CD1c-positive myeloid dendritic cell (primary cell): ENCODE results near the gene APLNR.
A peak's percentile ranks its signal among the peaks of the same experiment; 100 is the strongest.

ENCODE experiments used
- DNase-seq: peaks from one replicate; pipeline ENCODE4 v3.0.0-alpha.2; 2016; ENCODE audit errors: extremely low spot score

The APLNR gene

GRCh38 chr11:57251491-57252104 is 14.5 kb upstream of the APLNR start:
- peak; percentile 13 for DNase-seq

- no peak for DNase-seq
These were observed 14.0 kb upstream of the APLNR start for GRCh38 chr11:57251037-57251436.

- DNase-seq, result peak; percentile 68
These were observed 12.6 kb upstream of the APLNR start for GRCh38 chr11:57249384-57250319.

GRCh38 chr11:57248780-57249383 is 11.8 kb upstream of the APLNR start:
- no peak for DNase-seq

DNA sequence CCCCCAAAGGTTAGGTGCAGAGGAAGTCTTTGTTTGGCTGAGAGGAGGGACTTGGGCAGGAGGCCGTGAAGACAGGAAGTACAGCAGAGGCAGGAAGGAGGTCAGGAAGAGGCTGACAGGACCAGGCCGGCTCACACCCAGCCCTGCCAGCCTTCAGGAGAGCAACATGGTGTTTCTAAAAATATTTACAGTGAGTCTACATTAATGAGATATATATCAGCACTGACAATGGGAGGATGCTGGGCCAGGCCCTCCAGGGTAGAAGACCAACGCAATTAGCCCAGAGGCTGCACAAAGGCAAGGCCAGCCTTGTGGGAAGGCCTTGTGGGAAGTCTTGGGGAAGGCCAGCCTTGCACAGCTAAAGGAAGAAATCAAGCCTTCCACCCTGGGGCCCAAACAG is 7.9 kb upstream of the APLNR start:
- DNase-seq, result no peak

- no peak for DNase-seq
These were observed 4.4 kb upstream of the APLNR start for GRCh38 chr11:57241353-57241972.

DNA sequence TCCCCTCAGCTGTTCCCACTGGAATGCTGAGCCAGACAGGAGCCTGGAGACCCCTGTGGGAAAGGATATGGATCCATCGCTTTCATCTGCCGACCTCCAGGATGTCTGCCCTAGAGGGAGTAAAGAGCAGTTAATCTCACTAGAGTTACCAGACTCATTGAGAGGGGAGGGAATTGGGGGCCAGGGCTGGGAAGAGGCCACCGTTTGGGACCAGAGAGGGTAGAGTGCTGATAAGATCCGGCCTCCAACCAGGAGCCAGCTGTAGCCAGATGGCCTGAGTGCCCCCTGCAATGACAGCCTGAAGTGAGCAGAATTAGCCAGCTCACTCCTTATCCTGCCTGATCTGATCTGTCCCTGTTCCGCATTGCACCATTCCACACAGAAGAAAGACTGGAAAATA is 3.7 kb upstream of the APLNR start:
- DNase-seq, result no peak

DNA sequence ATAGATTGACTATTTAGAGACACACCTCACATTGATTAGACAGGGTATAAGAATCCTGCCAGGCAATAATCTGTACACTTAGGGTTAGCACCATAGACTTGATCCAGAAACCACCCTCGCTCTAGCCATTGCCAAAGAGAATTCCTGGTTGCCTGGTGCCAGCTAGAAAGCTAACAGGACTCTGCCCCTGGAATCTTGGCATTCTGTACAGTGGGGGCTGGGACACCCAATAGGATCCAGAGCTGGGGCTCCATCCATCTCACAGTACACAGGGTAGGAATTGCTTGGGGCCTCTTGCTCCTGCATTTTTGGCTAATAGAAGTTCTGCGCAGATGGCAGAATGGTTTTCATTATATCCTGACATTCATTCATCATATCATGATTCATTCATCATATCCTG is 3.0 kb upstream of the APLNR start:
- no peak for DNase-seq

- DNase-seq, result no peak
These were observed 2.3 kb upstream of the APLNR start for GRCh38 chr11:57239348-57239747.

DNA sequence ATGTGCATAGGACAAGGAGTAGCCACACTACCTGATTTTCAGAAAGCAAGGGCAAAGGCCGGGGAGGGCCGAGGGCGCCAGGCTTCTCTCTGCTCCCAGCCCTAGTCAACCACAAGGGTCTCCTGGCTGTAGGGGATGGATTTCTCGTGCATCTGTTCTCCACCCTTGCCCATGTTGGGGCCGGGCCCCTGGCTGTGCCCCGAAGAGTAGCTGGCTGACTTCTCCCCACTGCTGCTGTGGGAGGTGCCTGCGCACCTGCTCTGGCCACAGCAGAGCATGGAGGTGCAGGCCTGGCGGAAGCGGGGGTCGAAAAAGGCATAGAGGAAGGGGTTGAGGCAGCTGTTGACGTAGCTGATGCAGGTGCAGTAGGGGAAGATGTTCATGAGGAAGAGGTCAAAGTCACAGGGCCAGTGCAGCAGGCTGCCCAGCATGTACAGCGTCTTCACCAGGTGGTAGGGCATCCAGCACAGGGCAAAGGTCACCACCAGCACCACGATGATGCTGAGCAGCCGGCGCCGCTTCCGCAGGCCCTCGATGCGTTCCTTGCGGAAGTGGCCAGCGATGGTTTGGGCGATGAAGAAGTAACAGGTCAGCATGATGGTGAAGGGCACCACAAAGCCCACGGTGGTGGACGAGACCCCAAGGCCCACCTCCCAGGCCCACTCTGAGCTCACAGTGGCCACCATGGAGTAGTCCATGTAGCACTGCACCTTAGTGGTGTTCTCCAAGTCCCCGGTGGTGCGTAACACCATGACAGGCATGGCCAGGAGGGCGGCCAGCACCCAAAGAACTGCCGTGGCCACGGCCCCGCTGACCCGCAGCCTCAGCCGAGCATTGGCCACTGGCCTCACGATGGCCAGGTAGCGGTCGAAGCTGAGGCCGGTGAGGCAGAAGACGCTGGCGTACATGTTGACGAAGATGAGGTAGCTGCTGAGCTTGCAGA is 1.0 kb downstream of the APLNR start:
- no peak for DNase-seq

DNA sequence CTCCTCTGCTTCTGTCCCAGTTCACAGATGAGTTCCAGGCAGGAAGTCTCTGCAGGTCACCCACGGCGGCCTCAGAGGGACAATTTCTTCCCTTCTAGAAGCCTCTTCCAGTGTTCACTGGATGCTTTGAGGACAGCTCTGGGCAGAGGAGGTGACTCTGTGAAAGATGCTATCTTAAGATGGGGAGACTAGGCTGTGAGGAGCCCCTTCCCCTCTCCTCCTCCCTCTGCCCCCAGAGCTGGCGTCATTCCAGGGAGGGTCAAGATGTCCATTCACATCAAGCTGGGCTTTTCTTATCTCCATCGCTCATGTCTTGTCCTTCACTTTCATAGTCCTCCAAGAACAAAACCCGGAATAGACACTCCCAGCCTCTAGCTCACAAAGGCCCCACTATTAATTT is 3.3 kb downstream of the APLNR start:
- no peak for DNase-seq

DNA sequence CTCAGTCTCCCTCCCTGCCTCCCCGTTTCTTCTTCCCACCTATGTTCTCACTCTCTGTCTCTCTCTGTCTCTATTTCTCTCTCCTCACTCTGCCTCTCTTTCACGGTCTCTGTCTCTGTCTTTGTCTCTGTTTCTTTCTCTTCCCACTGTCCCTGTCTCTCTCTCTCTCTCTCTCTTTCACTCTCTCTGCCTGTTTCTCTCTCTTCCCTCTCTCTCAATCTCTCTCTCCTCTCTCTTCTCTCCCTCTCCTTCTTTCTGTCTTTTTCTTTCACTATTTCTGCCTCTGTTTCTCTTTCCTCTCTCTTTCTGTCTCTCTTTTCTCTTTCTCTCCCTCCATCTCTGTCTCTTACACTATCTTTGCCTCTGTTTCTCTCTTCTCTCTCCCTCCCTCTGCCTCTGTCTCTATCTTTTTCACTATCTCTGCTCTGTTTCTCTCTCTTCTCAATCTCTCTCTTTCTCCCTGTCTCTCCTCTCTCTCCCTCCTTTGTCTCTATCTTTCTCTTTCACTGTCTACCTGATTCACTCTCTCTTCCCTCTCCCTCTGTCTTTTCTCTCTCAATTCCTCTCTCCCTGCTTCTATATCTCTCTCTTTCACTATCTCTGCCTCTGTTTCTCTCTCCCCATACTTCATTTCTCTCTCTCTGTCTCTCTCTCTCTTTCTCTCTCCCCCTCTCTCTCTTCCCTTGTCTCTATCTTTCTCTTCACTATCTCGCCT is 5.4 kb downstream of the APLNR start:
- DNase-seq, result no peak

- no peak for DNase-seq
These were observed 6.1 kb downstream of the APLNR start for GRCh38 chr11:57230791-57231538.

GRCh38 chr11:57230316-57230715 is 6.7 kb downstream of the APLNR start:
- no peak for DNase-seq

- DNase-seq, result no peak
These were observed 8.4 kb downstream of the APLNR start for GRCh38 chr11:57228600-57228999.

- DNase-seq, result no peak
These were observed 12.5 kb downstream of the APLNR start for GRCh38 chr11:57224537-57224936.

GRCh38 chr11:57224128-57224527 is 12.9 kb downstream of the APLNR start:
- DNase-seq, result no peak

GRCh38 chr11:57223601-57224000 is 13.4 kb downstream of the APLNR start:
- no peak for DNase-seq

GRCh38 chr11:57222239-57222638 is 14.8 kb downstream of the APLNR start:
- no peak for DNase-seq
